CD4-positive, alpha-beta T cell treated with Interleukin-6 for 4 hours (primary cell): Measurements from ENCODE around the gene MSH6.

ENCODE experiments used
- DNase-seq: peaks from one replicate; pipeline ENCODE4 v3.0.0-alpha.2; 2020; ENCODE audit warnings: mixed read lengths

Gene MSH6

GRCh38 chr2:47782381-47782670 is 619 bp upstream of the MSH6 start:
- no peak for DNase-seq

GRCh38 chr2:47783486-47784351 is 774 bp downstream of the MSH6 start:
- DNase-seq = peak; percentile 81

- DNase-seq = no peak
These were observed 1.5 kb downstream of the MSH6 start for GRCh38 chr2:47784352-47784851.

- no peak for DNase-seq
These were observed 3.0 kb downstream of the MSH6 start for GRCh38 chr2:47785986-47786385.

- no peak for DNase-seq
These were observed 13.2 kb downstream of the MSH6 start for GRCh38 chr2:47796090-47796697.

- DNase-seq = no peak
These were observed 15.7 kb downstream of the MSH6 start for GRCh38 chr2:47798631-47799030.

GRCh38 chr2:47799031-47799609 is 16.2 kb downstream of the MSH6 start:
- DNase-seq = no peak

GRCh38 chr2:47801118-47801517 is 18.2 kb downstream of the MSH6 start:
- no peak for DNase-seq

- no peak for DNase-seq
These were observed 20.4 kb downstream of the MSH6 start for GRCh38 chr2:47803363-47803762.

GRCh38 chr2:47803770-47804169 is 20.8 kb downstream of the MSH6 start:
- no peak for DNase-seq

GRCh38 chr2:47805850-47806249 is 22.9 kb downstream of the MSH6 start:
- no peak for DNase-seq

- DNase-seq = no peak
These were observed 25.7 kb downstream of the MSH6 start for GRCh38 chr2:47808614-47809013.

GRCh38 chr2:47809903-47810302 is 27.0 kb downstream of the MSH6 start:
- DNase-seq = no peak

GRCh38 chr2:47810850-47811249 is 27.9 kb downstream of the MSH6 start:
- no peak for DNase-seq

- DNase-seq = no peak
These were observed 28.7 kb downstream of the MSH6 start for GRCh38 chr2:47811668-47812067.

- no peak for DNase-seq
These were observed 32.8 kb downstream of the MSH6 start for GRCh38 chr2:47815764-47816163.

- DNase-seq = no peak
These were observed 35.8 kb downstream of the MSH6 start for GRCh38 chr2:47818777-47819176.

GRCh38 chr2:47819834-47820233 is 36.9 kb downstream of the MSH6 start:
- DNase-seq = no peak

- DNase-seq = no peak
These were observed 39.6 kb downstream of the MSH6 start for GRCh38 chr2:47822518-47822917.

- DNase-seq = no peak
These were observed 50.6 kb downstream of the MSH6 start for GRCh38 chr2:47833516-47833968.

GRCh38 chr2:47838249-47838648 is 55.3 kb downstream of the MSH6 start:
- no peak for DNase-seq

GRCh38 chr2:47838686-47839085 is 55.7 kb downstream of the MSH6 start:
- no peak for DNase-seq

GRCh38 chr2:47842846-47843245 is 59.9 kb downstream of the MSH6 start:
- no peak for DNase-seq

GRCh38 chr2:47843407-47843806 is 60.5 kb downstream of the MSH6 start:
- no peak for DNase-seq
